Mucosa of descending colon (tissue), 3 donors: Measurements from ENCODE around the gene OR6V1. TPM values are rescaled to one million over a fixed set of nuclear protein-coding genes. Genes with fewer than 3 reads are reported as not detected.
"Not testable (repeated sequence)": the region's sequence is repeated elsewhere in the genome, so short reads cannot be mapped to it uniquely, and the experiment has no call there.

Experiments
- ATAC-seq: fragments of 200-7000 bp; cut with Tn5 transposase; one replicate; pipeline ENCODE4 v1.9.1; 2020; ENCODE audit warnings: mild to moderate bottlenecking, moderate library complexity
- DNase-seq, 3 donors: peaks; one replicate each; pipeline ENCODE4 v3.0.0-alpha.2; 2020
- H3K36me3 ChIP-seq: fragments of 200-600 bp; one replicate; pipeline ENCODE4 v1.8.0; 2021; ENCODE audit warnings: low read depth, mild to moderate bottlenecking
- H3K4me1 ChIP-seq: fragments of 200-600 bp; one replicate; pipeline ENCODE4 v1.8.0; 2021; ENCODE audit warnings: low read depth, mild to moderate bottlenecking
- H3K4me3 ChIP-seq: fragments of 200-600 bp; one replicate; pipeline ENCODE4 v1.8.0; 2021; ENCODE audit warnings: mild to moderate bottlenecking
- H3K9me3 ChIP-seq: fragments of 200-600 bp; one replicate; pipeline ENCODE4 v1.8.0; 2021; ENCODE audit warnings: mild to moderate bottlenecking
- CTCF ChIP-seq: fragments of 200-600 bp; IDR thresholded peaks from one replicate; pipeline ENCODE4 v1.8.0; 2022; ENCODE audit warnings: antibody characterized with exemption, mild to moderate bottlenecking
- intact Hi-C, 2 donors: fragments of 100-400 bp; cut with DNase I in 1 of 2; cut with micrococcal nuclease in 1 of 2; formaldehyde crosslinking; loops; one replicate each; pipeline versions ENCODE4 v1.11.0 to v1.11.1; 2022; cut with DNase I, micrococcal nuclease
- total RNA-seq, 3 donors: library from RNA; stranded (reverse); fragmentation: NEBNext Ultra II Directional in 2 of 3; extraction: Animal tissue kit (Norgen Biotek cat#: 25700) in 2 of 3; gene quantifications; one replicate each; pipeline versions ENCODE4 v1.2.1 to v1.2.4, GENCODE V29; 2021 to 2023
- donor health status: DM: no; HTN: no; CAD: no; lungs with moderate emphysema.
- donor health status: DM: no; HTN: no; CAD: no.
- donor health status: DM: no; HTN: yes; CAD: no.

Gene OR6V1
- total RNA-seq, 3 donors from 2014 or later: not detected

GRCh38 chr7:143074141-143074540 is 22.0 kb downstream of the OR6V1 start:
- no peak for TF ChIP-seq CTCF
- Histone ChIP-seq H3K36me3 (no peaks in the 10 kb centered on the region), H3K9me3 (no peaks in the 10 kb centered on the region), H3K4me1 (no peaks in the 10 kb centered on the region), H3K4me3 (no peak overlapping the region)
- DNase-seq: no peak
- no peak for ATAC-seq
- intact Hi-C loops: no loop called here

- TF ChIP-seq CTCF: no peak
- ATAC-seq: peak; percentile 53
- no peaks in the 10 kb centered on the region for H3K9me3 ChIP-seq
- no peaks in the 10 kb centered on the region for H3K4me1 ChIP-seq
- no peak for DNase-seq
- intact Hi-C loops: no loop called here
- H3K36me3 ChIP-seq: no peaks in the 10 kb centered on the region
- H3K4me3 ChIP-seq: no peak overlapping the region
Measured at GRCh38 chr7:143085109-143085508, 33.0 kb downstream of the OR6V1 start.

- DNase-seq, H3K9me3 ChIP-seq, intact Hi-C loops, H3K4me3 ChIP-seq, H3K36me3 ChIP-seq, ATAC-seq, H3K4me1 ChIP-seq: not testable (repeated sequence)
Measured at GRCh38 chr7:143085610-143086009, 33.5 kb downstream of the OR6V1 start.

- H3K4me1 ChIP-seq, H3K9me3 ChIP-seq, H3K4me3 ChIP-seq, ATAC-seq, intact Hi-C loops, H3K36me3 ChIP-seq: not testable (repeated sequence)
- DNase-seq: peak in 1 of 3 donors; percentile 25
Measured at GRCh38 chr7:143088549-143089231, 36.5 kb downstream of the OR6V1 start.

- ATAC-seq: no peak
- H3K4me1 ChIP-seq: no peaks in the 10 kb centered on the region
- TF ChIP-seq CTCF: no peak
Measured at GRCh38 chr7:143096146-143096545, 44.0 kb downstream of the OR6V1 start.

GRCh38 chr7:143099579-143099978 is 47.4 kb downstream of the OR6V1 start:
- intact Hi-C loops, H3K36me3 ChIP-seq, DNase-seq, ATAC-seq, H3K4me3 ChIP-seq, H3K4me1 ChIP-seq: not testable (repeated sequence)
- peaks cover 16% of the 10 kb centered on the region for H3K9me3 ChIP-seq

More at GRCh38 chr7:143096146-143096545, 44.0 kb downstream of the OR6V1 start:
- no peak overlapping the region for H3K4me3 ChIP-seq
- H3K36me3 ChIP-seq: no peaks in the 10 kb centered on the region
- DNase-seq: no peak
- peaks cover 16% of the 10 kb centered on the region for H3K9me3 ChIP-seq
- intact Hi-C loops: no loop called here

Other genes starting within 250 kb of the OR6V1 start
- gene EPHB6, start 197.3 kb upstream of the OR6V1 start, total RNA-seq: 1 to 10 TPM; 1.2 to 8.7 (median 2.6) TPM
- gene TRPV6, start 166.6 kb upstream of the OR6V1 start, total RNA-seq: under 1 TPM; 0.35 to 0.55 (median 0.44) TPM
- gene TRPV5, start 118.6 kb upstream of the OR6V1 start, total RNA-seq: not detected
- not detected for gene LLCFC1, start 112.9 kb upstream of the OR6V1 start, total RNA-seq
- gene KEL, start 90.0 kb upstream of the OR6V1 start, total RNA-seq: under 1 TPM in 1 of 3 donors, not detected in 2; 0.55 TPM
- gene OR9A2, start 25.2 kb upstream of the OR6V1 start, total RNA-seq: not detected
- not detected for gene PIP, start 79.7 kb downstream of the OR6V1 start, total RNA-seq
- not detected for gene TAS2R39, start 131.1 kb downstream of the OR6V1 start, total RNA-seq
- gene TAS2R40, start 169.7 kb downstream of the OR6V1 start, total RNA-seq: not detected
- 100 to 1,000 TPM; 193 to 363 (median 355) TPM for gene GSTK1, start 211.1 kb downstream of the OR6V1 start, total RNA-seq
- gene TMEM139, start 232.6 kb downstream of the OR6V1 start, total RNA-seq: 10 to 100 TPM; 16.2 to 49.4 (median 46.6) TPM
- 10 to 100 TPM; 26.1 to 39.5 (median 33.4) TPM for gene CASP2, start 236.0 kb downstream of the OR6V1 start, total RNA-seq